Bone marrow (tissue), 2 donors: ENCODE measurements around the gene CCDC136.

ENCODE experiments used
- DNase-seq, 2 donors: peaks; one replicate each; lab custom pipeline; 2025; lab: John Stamatoyannopoulos, UW

CCDC136 gene

GRCh38 chr7:128844777-128845311 lies 53.1 kb downstream of the CCDC136 start:
- no peak for DNase-seq

- no peak for DNase-seq
Observed at GRCh38 chr7:128845475-128845874, 53.7 kb downstream of the CCDC136 start.

GRCh38 chr7:128845987-128846386 lies 54.2 kb downstream of the CCDC136 start:
- DNase-seq, result no peak

GRCh38 chr7:128846781-128847444 lies 55.1 kb downstream of the CCDC136 start:
- no peak for DNase-seq

GRCh38 chr7:128847721-128848211 lies 56.0 kb downstream of the CCDC136 start:
- no peak for DNase-seq

- no peak for DNase-seq
Observed at GRCh38 chr7:128848289-128849155, 56.8 kb downstream of the CCDC136 start.

- no peak for DNase-seq
Observed at GRCh38 chr7:128849156-128849515, 57.4 kb downstream of the CCDC136 start.

- DNase-seq, result no peak
Observed at GRCh38 chr7:128849804-128850490, 58.2 kb downstream of the CCDC136 start.

GRCh38 chr7:128852537-128853254 lies 60.9 kb downstream of the CCDC136 start:
- no peak for DNase-seq

- DNase-seq, result no peak
Observed at GRCh38 chr7:128853799-128854198, 62.0 kb downstream of the CCDC136 start.

- no peak for DNase-seq
Observed at GRCh38 chr7:128854396-128854795, 62.6 kb downstream of the CCDC136 start.

GRCh38 chr7:128855559-128855958 lies 63.8 kb downstream of the CCDC136 start:
- DNase-seq, result no peak

GRCh38 chr7:128856001-128856718 lies 64.4 kb downstream of the CCDC136 start:
- DNase-seq, result no peak

GRCh38 chr7:128858380-128859231 lies 66.8 kb downstream of the CCDC136 start:
- no peak for DNase-seq

- no peak for DNase-seq
Observed at GRCh38 chr7:128859232-128860157, 67.7 kb downstream of the CCDC136 start.

GRCh38 chr7:128860158-128861073 lies 68.6 kb downstream of the CCDC136 start:
- DNase-seq, result no peak

GRCh38 chr7:128861957-128862570 lies 70.3 kb downstream of the CCDC136 start:
- DNase-seq, result no peak
